Spinal cord (tissue), 10 donors: ENCODE data around the gene KLHL17. TPM values are rescaled to one million over a fixed set of nuclear protein-coding genes. Genes with fewer than 3 reads are reported as not detected.

Source experiments
- DNase-seq, 6 donors: peaks; one replicate each; pipeline versions ENCODE4 v3.0.0 to v3.0.0-alpha.2; 2013 to 2015; ENCODE audit warnings: low spot score in 6 of 6, low read depth in 4 of 6
- H3K27ac ChIP-seq: one replicate; pipeline ENCODE4 v1.5.1; 2013; ENCODE audit warnings: low read depth, low read length, control low read depth
- H3K27me3 ChIP-seq: one replicate; pipeline ENCODE4 v1.6.1; 2013; ENCODE audit warnings: low read length; ENCODE audit not compliant: control insufficient read depth, insufficient read depth
- H3K36me3 ChIP-seq: one replicate; pipeline ENCODE4 v1.6.1; 2013; ENCODE audit warnings: low read length; ENCODE audit not compliant: control insufficient read depth, insufficient read depth
- H3K4me1 ChIP-seq: one replicate; pipeline ENCODE4 v1.6.1; 2013; ENCODE audit warnings: low read length; ENCODE audit not compliant: control insufficient read depth, insufficient read depth
- H3K4me3 ChIP-seq: one replicate; pipeline ENCODE4 v1.5.1; 2013; ENCODE audit warnings: low read depth, low read length, control low read depth
- H3K9me3 ChIP-seq: one replicate; pipeline ENCODE4 v1.6.1; 2013; ENCODE audit warnings: low read length; ENCODE audit not compliant: control insufficient read depth, insufficient read depth
- WGBS: methylation state at CpG from one replicate; pipeline ENCODE4 v1.1.5; 2013; ENCODE audit warnings: missing lambda C conversion rate; ENCODE audit not compliant: insufficient coverage; 5-methylcytosine and 5-hydroxymethylcytosine counted together
- polyA plus RNA-seq, 2 donors: library from polyadenylated mRNA; unstranded; fragments of 120-200 nt; gene quantifications; one replicate each; pipeline ENCODE4 v1.2.1, GENCODE V29; 2013; ENCODE audit not compliant: insufficient read length in 2 of 2
- small RNA-seq: library from RNA; depleted of rRNA; stranded (forward); fragments of <200 nt; gene quantifications from one replicate; pipeline ENCODE3, GENCODE V24; 2014; ENCODE audit warnings: low replicate concordance
- total RNA-seq, 2 donors: library from RNA; depleted of rRNA in 1 of 2; stranded (reverse); fragments of 120-200 nt in 1 of 2; fragments of >200 nt in 1 of 2; gene quantifications; one replicate each; pipeline versions ENCODE4 v1.2.3 to v1.2.4, GENCODE V29; 2013 to 2014
- donor health status: healthy.

KLHL17 gene
- total and polyA plus RNA-seq, 4 donors, result 5.4 to 27.4 (median 17.6) TPM

GRCh38 chr1:1014799-1015681 is 54.7 kb downstream of the KLHL17 start:
- no peak for DNase-seq
- Histone ChIP-seq H3K4me1 (peaks cover 36% of the 10 kb centered on the region), H3K4me3 (no peak overlapping the region), H3K27me3 (peaks cover 2% of the 10 kb centered on the region), H3K36me3 (no peaks in the 10 kb centered on the region), H3K27ac (no peak overlapping the region), H3K9me3 (no peaks in the 10 kb centered on the region)
- 67% methylated on average over 17 of the region's 20 CpGs for WGBS

Small RNAs within 50 kb of the gene (small RNA-seq; reads per million reads assigned to genes)
- gene AL645608.3 (not detected), gene AL645608.4 (not detected)

Other genes starting within 250 kb of the KLHL17 start
- 10 to 100 TPM; 12.0 to 29.5 TPM for gene SAMD11, start 36.7 kb upstream of the KLHL17 start, total RNA-seq
- 10 to 100 TPM; 28.3 to 36.9 TPM for gene SAMD11, start 36.7 kb upstream of the KLHL17 start, polyA plus RNA-seq
- 10 to 100 TPM; 33.1 to 48.3 TPM for gene NOC2L, start 1.3 kb upstream of the KLHL17 start, total RNA-seq
- 10 to 100 TPM; 63.6 to 68.5 TPM for gene NOC2L, start 1.3 kb upstream of the KLHL17 start, polyA plus RNA-seq
- gene PLEKHN1, start 5.9 kb downstream of the KLHL17 start, total RNA-seq, result not detected
- under 1 TPM in 1 of 2 donors, not detected in 1; 0.26 TPM for gene PLEKHN1, start 5.9 kb downstream of the KLHL17 start, polyA plus RNA-seq
- not detected for gene PERM1, start 21.5 kb downstream of the KLHL17 start, total RNA-seq
- gene PERM1, start 21.5 kb downstream of the KLHL17 start, polyA plus RNA-seq, result under 1 TPM in 1 of 2 donors, not detected in 1; 0.39 TPM
- gene HES4, start 39.5 kb downstream of the KLHL17 start, total RNA-seq, result 10 to 100 TPM; 12.3 to 77.1 TPM
- gene HES4, start 39.5 kb downstream of the KLHL17 start, polyA plus RNA-seq, result 10 to 100 TPM; 72.3 to 74.0 TPM
- 10 to 100 TPM; 34.4 to 48.8 TPM for gene ISG15, start 52.9 kb downstream of the KLHL17 start, total RNA-seq
- 10 to 100 TPM; 27.7 to 28.0 TPM for gene ISG15, start 52.9 kb downstream of the KLHL17 start, polyA plus RNA-seq
- 10 to 100 TPM; 62.8 to 75.7 TPM for gene AGRN, start 59.5 kb downstream of the KLHL17 start, total RNA-seq
- 100 to 1,000 TPM; 274 to 280 TPM for gene AGRN, start 59.5 kb downstream of the KLHL17 start, polyA plus RNA-seq
- gene RNF223, start 113.7 kb downstream of the KLHL17 start, total RNA-seq, result not detected
- gene RNF223, start 113.7 kb downstream of the KLHL17 start, polyA plus RNA-seq, result under 1 TPM in 1 of 2 donors, not detected in 1; 0.20 TPM
- gene C1orf159, start 155.5 kb downstream of the KLHL17 start, total RNA-seq, result 1 to 10 TPM; 4.4 to 9.9 TPM
- gene C1orf159, start 155.5 kb downstream of the KLHL17 start, polyA plus RNA-seq, result 10 to 100 TPM; 22.3 to 27.0 TPM
- 1 to 10 TPM in 1 of 2 donors, under 1 TPM in 1; 0.79 to 2.1 TPM for gene TTLL10, start 213.3 kb downstream of the KLHL17 start, total RNA-seq
- 1 to 10 TPM; 1.2 to 1.3 TPM for gene TTLL10, start 213.3 kb downstream of the KLHL17 start, polyA plus RNA-seq
- under 1 TPM; 0.20 to 0.22 TPM for gene TNFRSF18, start 246.0 kb downstream of the KLHL17 start, total RNA-seq
- under 1 TPM; 0.36 to 0.68 TPM for gene TNFRSF18, start 246.0 kb downstream of the KLHL17 start, polyA plus RNA-seq